ENCODE results near the gene PRKAA1.
"Not testable (repeated sequence)": the region's sequence is repeated elsewhere in the genome, so short reads cannot be mapped to it uniquely, and the experiment has no call there.

The PRKAA1 gene

GRCh38 chr5:40797273-40798011 is 732 bp downstream of the PRKAA1 start:
- peak overlapping the region; percentile 89 for H3K27ac Mint-ChIP-seq
- H3K27me3 Mint-ChIP-seq (ENCODE audit: low read depth) = peaks cover 11% of the 10 kb centered on the region
- peak; percentile 75 for DNase-seq (ENCODE audit: low spot score)
- H3K36me3 Mint-ChIP-seq (ENCODE audit: low read depth) = peaks cover 29% of the 10 kb centered on the region
- peaks cover 32% of the 10 kb centered on the region for H3K4me1 Mint-ChIP-seq (ENCODE audit: low read depth)
- H3K4me3 Mint-ChIP-seq = peak overlapping the region; percentile 89
- no peaks in the 10 kb centered on the region for H3K9me3 Mint-ChIP-seq

DNA sequence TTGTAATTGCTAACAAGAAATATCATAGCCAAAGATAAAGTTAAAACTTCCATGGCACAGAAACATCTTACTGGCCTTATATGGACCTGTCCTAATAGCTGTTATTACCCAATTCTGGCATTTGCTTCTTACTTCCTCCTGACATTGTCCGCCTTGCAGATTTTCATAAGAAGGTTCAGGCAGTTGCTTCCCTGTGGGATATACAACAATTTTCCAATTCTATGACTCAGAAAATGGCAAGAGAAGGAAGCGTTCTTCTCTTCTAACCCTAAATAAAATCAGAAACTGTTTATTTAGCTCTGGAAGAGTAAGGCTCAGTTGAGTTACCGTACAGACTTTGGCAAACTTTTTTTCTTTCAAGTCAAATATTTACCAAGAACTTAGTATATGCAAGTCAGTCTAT is 1.7 kb downstream of the PRKAA1 start:
- H3K4me1 Mint-ChIP-seq (ENCODE audit: low read depth) = peaks cover 36% of the 10 kb centered on the region
- no peaks in the 10 kb centered on the region for H3K9me3 Mint-ChIP-seq
- no peak for DNase-seq (ENCODE audit: low spot score)
- H3K36me3 Mint-ChIP-seq (ENCODE audit: low read depth) = peaks cover 29% of the 10 kb centered on the region
- peaks cover 9% of the 10 kb centered on the region for H3K27me3 Mint-ChIP-seq (ENCODE audit: low read depth)
- no peak overlapping the region for H3K27ac Mint-ChIP-seq
- peak overlapping the region; percentile 89 for H3K4me3 Mint-ChIP-seq

- H3K4me3 Mint-ChIP-seq; H3K27ac Mint-ChIP-seq; H3K27me3 Mint-ChIP-seq (ENCODE audit: low read depth); DNase-seq (ENCODE audit: low spot score); H3K9me3 Mint-ChIP-seq: not testable (repeated sequence)
- H3K36me3 Mint-ChIP-seq (ENCODE audit: low read depth) = peaks cover 29% of the 10 kb centered on the region
- H3K4me1 Mint-ChIP-seq (ENCODE audit: low read depth) = peaks cover 38% of the 10 kb centered on the region
These were observed 3.3 kb downstream of the PRKAA1 start for GRCh38 chr5:40794877-40795276.

DNA sequence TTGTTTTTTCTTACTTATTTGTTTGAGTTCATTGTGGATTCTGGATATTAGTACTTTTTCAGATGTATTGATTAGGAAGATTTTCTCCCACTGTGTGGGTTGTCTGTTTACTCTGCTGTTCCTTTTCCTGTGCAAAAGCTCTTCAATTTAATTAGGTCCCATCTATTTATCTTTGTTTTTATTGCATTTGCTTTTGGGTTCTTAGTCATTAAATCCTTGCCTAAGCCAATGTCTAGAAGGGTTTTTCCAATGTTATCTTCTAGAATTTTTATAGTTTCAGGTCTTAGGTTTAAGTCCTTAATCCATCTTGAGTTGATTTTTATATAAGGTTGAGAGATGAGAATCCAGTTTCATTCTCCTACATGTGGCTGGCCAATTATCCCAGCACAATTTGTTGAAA is 3.8 kb downstream of the PRKAA1 start:
- H3K9me3 Mint-ChIP-seq; H3K27ac Mint-ChIP-seq; H3K27me3 Mint-ChIP-seq (ENCODE audit: low read depth); DNase-seq (ENCODE audit: low spot score); H3K4me3 Mint-ChIP-seq: not testable (repeated sequence)
- Mint-ChIP-seq H3K36me3 (ENCODE audit: low read depth) (peaks cover 30% of the 10 kb centered on the region), H3K4me1 (ENCODE audit: low read depth) (peaks cover 38% of the 10 kb centered on the region)

DNA sequence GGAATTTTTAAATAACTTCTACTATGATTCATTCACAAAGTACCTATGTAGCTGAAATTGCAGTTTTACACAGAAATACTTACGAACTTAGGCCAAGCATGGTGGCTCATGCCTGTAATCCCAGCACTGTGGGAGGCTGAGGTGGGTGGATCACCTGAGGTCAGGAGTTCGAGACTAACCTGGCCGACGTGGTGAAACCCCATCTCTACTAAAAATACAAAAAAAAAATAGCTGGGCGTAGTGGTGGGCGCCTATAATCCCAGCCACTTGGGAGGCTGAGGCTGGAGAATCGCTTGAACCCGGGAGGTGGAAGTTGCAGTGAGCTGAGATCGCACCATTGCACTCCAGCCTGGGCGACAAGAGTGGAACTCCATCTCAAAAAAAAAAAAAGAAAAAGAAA is 5.5 kb downstream of the PRKAA1 start:
- DNase-seq (ENCODE audit: low spot score); H3K27me3 Mint-ChIP-seq (ENCODE audit: low read depth); H3K9me3 Mint-ChIP-seq; H3K4me3 Mint-ChIP-seq; H3K27ac Mint-ChIP-seq: not testable (repeated sequence)
- Mint-ChIP-seq H3K36me3 (ENCODE audit: low read depth) (peaks cover 44% of the 10 kb centered on the region), H3K4me1 (ENCODE audit: low read depth) (peaks cover 34% of the 10 kb centered on the region)

GRCh38 chr5:40791715-40792139 is 6.4 kb downstream of the PRKAA1 start:
- Mint-ChIP-seq H3K9me3 (peaks cover 11% of the 10 kb centered on the region), H3K36me3 (ENCODE audit: low read depth) (peaks cover 42% of the 10 kb centered on the region), H3K4me1 (ENCODE audit: low read depth) (peaks cover 29% of the 10 kb centered on the region), H3K4me3 (no peak overlapping the region), H3K27me3 (ENCODE audit: low read depth) (no peaks in the 10 kb centered on the region), H3K27ac (no peak overlapping the region)
- DNase-seq (ENCODE audit: low spot score) = no peak

DNA sequence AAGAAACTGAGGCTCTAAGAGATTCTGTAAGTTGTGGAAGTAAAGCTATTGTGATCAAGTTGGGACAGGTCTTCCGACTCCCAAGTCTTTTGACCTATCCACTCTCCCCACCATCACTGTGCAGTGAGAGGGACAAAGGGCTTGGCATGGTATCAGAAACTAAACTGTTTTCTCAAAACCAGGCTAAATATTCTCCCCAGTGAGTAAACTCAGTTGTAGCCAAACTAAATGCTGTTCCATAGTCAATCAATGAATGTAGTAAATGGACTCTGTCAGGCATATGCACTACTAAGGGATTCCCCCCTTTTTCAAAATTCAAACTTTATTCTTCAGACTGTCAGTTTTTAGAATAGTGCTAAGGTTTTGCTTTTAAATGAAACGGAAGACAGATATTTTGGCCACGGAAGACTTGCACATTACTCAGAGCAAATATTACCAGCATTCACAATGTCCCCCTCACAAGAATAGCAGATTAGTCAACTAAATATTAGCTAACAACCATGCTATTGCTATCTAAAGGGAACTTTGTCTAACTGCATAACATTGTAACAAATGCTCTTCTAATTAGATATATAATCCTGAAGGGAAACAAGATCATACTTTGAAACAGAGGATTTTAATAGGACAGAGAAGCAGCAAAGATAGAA is 7.1 kb downstream of the PRKAA1 start:
- Mint-ChIP-seq H3K27ac (no peak overlapping the region), H3K36me3 (ENCODE audit: low read depth) (peaks cover 46% of the 10 kb centered on the region), H3K4me3 (no peak overlapping the region), H3K4me1 (ENCODE audit: low read depth) (peaks cover 23% of the 10 kb centered on the region), H3K9me3 (peaks cover 15% of the 10 kb centered on the region), H3K27me3 (ENCODE audit: low read depth) (no peaks in the 10 kb centered on the region)
- no peak for DNase-seq (ENCODE audit: low spot score)

DNA sequence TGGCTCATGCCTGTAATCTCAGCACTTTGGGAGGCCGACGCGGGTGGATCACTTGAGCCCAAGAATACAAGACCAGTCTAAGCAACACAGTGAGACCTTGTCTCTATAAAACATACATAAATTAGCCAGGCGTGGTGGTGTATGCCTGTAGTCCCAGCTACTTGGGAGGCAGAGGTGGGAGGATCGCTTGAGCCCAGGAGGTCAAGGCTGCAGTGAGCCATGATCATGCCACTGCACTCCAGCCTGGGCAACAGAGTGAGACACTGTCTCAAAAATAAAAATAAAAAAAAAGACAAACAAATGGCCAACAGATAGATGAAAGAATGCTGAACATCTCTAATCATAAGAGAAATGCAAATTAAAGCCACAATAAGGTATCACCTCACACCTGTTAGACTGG is 9.2 kb downstream of the PRKAA1 start:
- H3K36me3 Mint-ChIP-seq (ENCODE audit: low read depth) = peaks cover 33% of the 10 kb centered on the region
- H3K27ac Mint-ChIP-seq; H3K4me3 Mint-ChIP-seq; DNase-seq (ENCODE audit: low spot score); H3K27me3 Mint-ChIP-seq (ENCODE audit: low read depth): not testable (repeated sequence)
- H3K4me1 Mint-ChIP-seq (ENCODE audit: low read depth) = peaks cover 18% of the 10 kb centered on the region
- peaks cover 15% of the 10 kb centered on the region for H3K9me3 Mint-ChIP-seq

DNA sequence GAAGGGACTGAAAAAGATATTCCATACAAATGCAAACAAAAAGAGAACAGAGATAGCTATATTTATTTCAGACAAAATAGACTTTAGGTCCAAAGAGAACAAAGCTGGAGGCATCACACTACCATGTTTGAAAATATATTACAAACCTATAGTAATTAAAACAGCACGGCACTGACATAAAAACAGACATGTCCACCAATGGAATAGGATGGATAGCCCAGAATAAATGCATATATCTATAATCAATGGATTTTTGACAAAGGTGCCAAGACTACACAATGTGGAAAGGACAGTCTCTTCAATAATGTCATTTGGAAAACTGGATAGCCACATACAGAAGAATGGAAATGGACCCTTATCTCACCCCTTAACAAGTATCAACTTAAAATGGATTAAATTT is 10.2 kb downstream of the PRKAA1 start:
- H3K27me3 Mint-ChIP-seq (ENCODE audit: low read depth) = no peaks in the 10 kb centered on the region
- H3K4me3 Mint-ChIP-seq = no peak overlapping the region
- H3K36me3 Mint-ChIP-seq (ENCODE audit: low read depth) = peaks cover 30% of the 10 kb centered on the region
- H3K9me3 Mint-ChIP-seq = peaks cover 15% of the 10 kb centered on the region
- no peak overlapping the region for H3K27ac Mint-ChIP-seq
- H3K4me1 Mint-ChIP-seq (ENCODE audit: low read depth) = peaks cover 13% of the 10 kb centered on the region
- no peak for DNase-seq (ENCODE audit: low spot score)

DNA sequence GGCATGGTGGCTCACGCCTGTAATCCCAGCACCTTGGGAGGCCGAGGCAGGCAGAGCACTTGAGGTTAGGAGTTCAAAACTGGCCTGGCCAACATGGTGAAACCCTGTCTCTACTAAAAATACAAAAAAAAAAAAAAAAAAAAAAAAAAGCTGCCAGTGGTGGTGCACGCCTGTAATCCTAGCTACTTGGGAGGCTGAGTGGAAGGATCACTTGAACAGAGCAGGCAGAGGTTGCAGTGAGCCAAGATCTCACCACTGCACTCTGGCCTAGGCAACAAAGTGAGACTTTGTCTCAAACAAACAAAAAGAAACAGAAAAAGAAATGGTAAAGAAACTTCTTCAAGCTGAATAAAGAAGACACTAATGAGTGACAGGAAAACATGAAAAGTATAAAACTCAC is 11.5 kb downstream of the PRKAA1 start:
- not testable (repeated sequence) for H3K4me3 Mint-ChIP-seq; H3K27ac Mint-ChIP-seq; H3K27me3 Mint-ChIP-seq (ENCODE audit: low read depth); DNase-seq (ENCODE audit: low spot score)
- H3K4me1 Mint-ChIP-seq (ENCODE audit: low read depth) = peaks cover 12% of the 10 kb centered on the region
- H3K9me3 Mint-ChIP-seq = peaks cover 15% of the 10 kb centered on the region
- H3K36me3 Mint-ChIP-seq (ENCODE audit: low read depth) = peaks cover 30% of the 10 kb centered on the region

DNA sequence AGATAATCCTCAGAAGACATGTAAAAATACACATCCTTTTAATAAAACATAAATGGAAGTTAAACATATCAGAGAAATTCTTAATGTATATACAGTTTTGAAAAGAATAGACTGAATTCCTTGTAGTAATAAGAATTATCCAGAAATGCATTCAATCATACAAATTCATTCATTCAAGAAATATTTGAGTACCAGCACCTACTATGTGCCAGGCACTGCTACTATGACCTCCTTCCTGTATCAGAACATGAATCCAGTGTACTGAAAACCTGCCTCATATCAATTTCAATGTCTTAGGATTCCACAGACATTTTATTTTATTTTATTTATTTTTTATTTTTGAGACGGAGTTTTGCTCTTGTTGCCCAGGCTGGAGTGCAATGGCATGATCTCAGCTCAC is 13.3 kb downstream of the PRKAA1 start:
- Mint-ChIP-seq H3K9me3 (peaks cover 15% of the 10 kb centered on the region), H3K36me3 (ENCODE audit: low read depth) (peaks cover 32% of the 10 kb centered on the region), H3K27me3 (ENCODE audit: low read depth) (no peaks in the 10 kb centered on the region), H3K27ac (no peak overlapping the region), H3K4me3 (no peak overlapping the region), H3K4me1 (ENCODE audit: low read depth) (peaks cover 10% of the 10 kb centered on the region)
- DNase-seq (ENCODE audit: low spot score) = no peak

- Mint-ChIP-seq H3K4me1 (ENCODE audit: low read depth) (peaks cover 10% of the 10 kb centered on the region), H3K36me3 (ENCODE audit: low read depth) (peaks cover 29% of the 10 kb centered on the region), H3K27ac (peak overlapping the region; percentile 8), H3K4me3 (no peak overlapping the region), H3K27me3 (ENCODE audit: low read depth) (no peaks in the 10 kb centered on the region), H3K9me3 (peaks cover 15% of the 10 kb centered on the region)
- DNase-seq (ENCODE audit: low spot score) = no peak
These were observed 14.0 kb downstream of the PRKAA1 start for GRCh38 chr5:40784027-40784653.

DNA sequence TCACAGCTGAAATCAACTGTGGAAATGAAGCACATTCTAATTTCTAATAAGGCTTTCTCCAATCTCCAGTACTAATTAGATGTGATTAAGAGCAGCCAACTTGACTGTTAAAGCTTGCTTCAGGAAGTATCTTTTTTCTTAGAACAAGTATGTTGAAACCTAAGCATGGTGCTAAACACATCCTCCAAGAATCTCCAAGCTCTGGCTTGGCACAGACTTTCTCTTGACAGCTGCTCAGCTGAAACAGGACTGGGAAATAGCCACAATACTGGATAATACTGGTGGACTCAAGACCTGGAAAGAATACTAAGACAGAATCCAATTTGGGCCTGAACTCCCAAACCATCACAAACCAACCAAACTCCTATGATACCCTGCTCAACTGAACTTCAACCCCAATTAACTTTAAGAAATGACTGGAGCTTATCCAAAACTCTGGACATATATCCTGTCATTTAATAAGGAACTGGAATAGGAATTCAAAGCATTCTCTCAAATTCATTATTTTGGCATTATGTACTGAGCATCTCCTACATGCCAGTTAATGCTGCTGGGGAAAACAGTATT is 16.2 kb downstream of the PRKAA1 start:
- peaks cover 10% of the 10 kb centered on the region for H3K4me1 Mint-ChIP-seq (ENCODE audit: low read depth)
- no peak overlapping the region for H3K27ac Mint-ChIP-seq
- no peak for DNase-seq (ENCODE audit: low spot score)
- peaks cover 4% of the 10 kb centered on the region for H3K9me3 Mint-ChIP-seq
- peaks cover 17% of the 10 kb centered on the region for H3K36me3 Mint-ChIP-seq (ENCODE audit: low read depth)
- H3K27me3 Mint-ChIP-seq (ENCODE audit: low read depth) = no peaks in the 10 kb centered on the region
- no peak overlapping the region for H3K4me3 Mint-ChIP-seq

DNA sequence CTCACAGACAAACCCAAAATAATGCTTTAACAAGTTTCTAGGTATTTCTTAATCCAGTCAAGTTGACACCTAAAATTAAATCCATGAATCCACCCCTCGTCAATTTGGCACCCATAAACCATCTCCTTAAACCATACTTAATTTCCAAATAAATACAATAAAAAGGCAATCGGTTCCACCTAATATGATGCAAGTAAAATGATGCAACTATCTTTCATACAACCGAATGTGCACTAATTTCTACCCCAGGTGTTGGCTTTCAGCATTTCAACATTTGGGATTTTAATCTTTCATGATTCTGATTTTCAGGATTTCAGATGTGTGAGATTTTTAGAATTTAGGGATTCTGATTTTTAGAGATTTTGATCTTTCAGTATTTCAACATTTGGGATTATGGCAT is 17.3 kb downstream of the PRKAA1 start:
- no peak for DNase-seq (ENCODE audit: low spot score)
- Mint-ChIP-seq H3K27me3 (ENCODE audit: low read depth) (no peaks in the 10 kb centered on the region), H3K9me3 (no peaks in the 10 kb centered on the region), H3K36me3 (ENCODE audit: low read depth) (peaks cover 18% of the 10 kb centered on the region), H3K27ac (no peak overlapping the region), H3K4me3 (no peak overlapping the region), H3K4me1 (ENCODE audit: low read depth) (peaks cover 18% of the 10 kb centered on the region)

Measured in T-helper 2 cell treated with Interferon-gamma antibody and Interleukin-4, amounts not matched to agents 5 μg/mL and 100 μg/mL, for 36 hours (primary cell).